Measurements from ENCODE around the gene AFAP1L1. TPM values are rescaled to one million over a fixed set of nuclear protein-coding genes. Genes with fewer than 3 reads are reported as not detected.

The AFAP1L1 gene
- total and polyA plus RNA-seq, 9 of the 15 experiments (the other 6 are each of a cell fraction or from before 2014, with no cell fraction given) = 0.01 to 0.12 (median 0.03) TPM; not detected in 4

- TF ChIP-seq HLTF (IDR thresholded peaks at IDR 0.05) = no peak
- no peak for TF ChIP-seq THRA (IDR thresholded peaks at IDR 0.05)
- peak; percentile 39; the same call in 1 of the 2 replicates for TF ChIP-seq LEF1 (IDR thresholded peaks at IDR 0.05)
- TF ChIP-seq ELF4 (CRISPR knock-in tag; IDR thresholded peaks at IDR 0.05) = no peak
- TF ChIP-seq HOXB6 (CRISPR knock-in tag; IDR thresholded peaks at IDR 0.05; ENCODE audit: borderline replicate concordance) = no peak
- no peak for TF ChIP-seq FOS (IDR thresholded peaks at IDR 0.05; ENCODE audit: extremely low read depth, insufficient read length)
- TF ChIP-seq ATF2 (CRISPR knock-in tag; IDR thresholded peaks at IDR 0.05) = no peak
- no peak for TF ChIP-seq CREB3 (tag; conservative IDR thresholded peaks at IDR 0.05; ENCODE audit: low read depth)
- TF ChIP-seq SRF (CRISPR knock-in tag; IDR thresholded peaks at IDR 0.05) = no peak
- TF ChIP-seq HDAC8 (tag; IDR thresholded peaks at IDR 0.05) = no peak
- TF ChIP-seq ZBTB1 (CRISPR knock-in tag; IDR thresholded peaks at IDR 0.05; ENCODE audit: borderline replicate concordance, low read depth) = no peak
- TF ChIP-seq MYC (IDR thresholded peaks at IDR 0.05; ENCODE audit: low read depth, low read length) = peak; percentile 76
- no peak for TF ChIP-seq MYC (CRISPR knock-in tag; IDR thresholded peaks at IDR 0.05; ENCODE audit: borderline replicate concordance, low read depth)
- TF ChIP-seq TARDBP (IDR thresholded peaks at IDR 0.05) = no peak
- TF ChIP-seq ZNF707 (CRISPR knock-in tag; conservative IDR thresholded peaks at IDR 0.05) = no peak
- TF ChIP-seq SNRNP70 (optimal IDR thresholded peaks at IDR 0.05; ENCODE audit: low read depth, low read length) = no peak
- TF ChIP-seq MXI1 (IDR thresholded peaks at IDR 0.05; ENCODE audit: low read depth, low read length) = no peak
- no peak for TF ChIP-seq ZNF121 (CRISPR knock-in tag; conservative IDR thresholded peaks at IDR 0.05)
- TF ChIP-seq ZNF77 (CRISPR knock-in tag; IDR thresholded peaks at IDR 0.05) = no peak
- TF ChIP-seq SNIP1 (IDR thresholded peaks at IDR 0.05; ENCODE audit: low read depth) = no peak
- TF ChIP-seq PYGO2 (tag; IDR thresholded peaks at IDR 0.05) = no peak
- no peak for TF ChIP-seq PHF21A (IDR thresholded peaks at IDR 0.05; ENCODE audit: borderline replicate concordance, low read depth)
- TF ChIP-seq, protein P1, sequence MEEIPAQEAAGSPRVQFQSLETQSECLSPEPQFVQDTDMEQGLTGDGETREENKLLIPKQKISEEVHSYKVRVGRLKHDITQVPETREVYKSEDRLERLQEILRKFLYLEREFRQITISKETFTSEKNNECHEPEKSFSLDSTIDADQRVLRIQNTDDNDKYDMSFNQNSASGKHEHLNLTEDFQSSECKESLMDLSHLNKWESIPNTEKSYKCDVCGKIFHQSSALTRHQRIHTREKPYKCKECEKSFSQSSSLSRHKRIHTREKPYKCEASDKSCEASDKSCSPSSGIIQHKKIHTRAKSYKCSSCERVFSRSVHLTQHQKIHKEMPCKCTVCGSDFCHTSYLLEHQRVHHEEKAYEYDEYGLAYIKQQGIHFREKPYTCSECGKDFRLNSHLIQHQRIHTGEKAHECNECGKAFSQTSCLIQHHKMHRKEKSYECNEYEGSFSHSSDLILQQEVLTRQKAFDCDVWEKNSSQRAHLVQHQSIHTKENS (CRISPR knock-in tag; IDR thresholded peaks at IDR 0.05) = no peak
- TF ChIP-seq SLC30A9 (CRISPR knock-in tag; IDR thresholded peaks at IDR 0.05) = no peak
- TF ChIP-seq KLF13 (tag; IDR thresholded peaks at IDR 0.05; ENCODE audit: borderline replicate concordance, low read depth) = no peak
- TF ChIP-seq MAFK (IDR thresholded peaks at IDR 0.05; ENCODE audit: low read length) = no peak
- no peak for TF ChIP-seq SRSF3 (IDR thresholded peaks at IDR 0.05; ENCODE audit: insufficient read depth, low read length)
Measured at GRCh38 chr5:149240354-149240998, 31.2 kb upstream of the AFAP1L1 start (continued).

All from K562 (cell line).